Fibroblast of villous mesenchyme (primary cell): Measurements from ENCODE around the gene EHD4. TPM values are rescaled to one million over a fixed set of nuclear protein-coding genes. Genes with fewer than 3 reads are reported as not detected.

ENCODE experiments used
- DNase-seq: peaks from one replicate; pipeline ENCODE4 v3.0.0-alpha.2; 2010; ENCODE audit warnings: low read depth
- H3K4me3 ChIP-seq: 2 replicates; pipeline ENCODE4 v1.5.1; 2011; ENCODE audit warnings: low read depth, mild to moderate bottlenecking, low read length
- CTCF ChIP-seq: IDR thresholded peaks from 2 replicates; pipeline ENCODE4 v1.5.1; 2012; ENCODE audit warnings: low read depth, mild to moderate bottlenecking, low read length; ENCODE audit not compliant: insufficient read depth
- total RNA-seq: library from RNA; depleted of rRNA; stranded (reverse); fragments of >200 nt; gene quantifications from 2 replicates; pipeline ENCODE4 v1.2.3, GENCODE V29; 2012

EHD4 gene
- total RNA-seq, 1 donor = 19.0 TPM

- TF ChIP-seq CTCF = no peak
- no peak for DNase-seq
These were observed 18.3 kb upstream of the EHD4 start for GRCh38 chr15:41990691-41991090.

GRCh38 chr15:41990243-41990605, 17.9 kb upstream of the EHD4 start:
- no peak for TF ChIP-seq CTCF
- DNase-seq = no peak
- no peak overlapping the region for H3K4me3 ChIP-seq

More at GRCh38 chr15:41990691-41991090, 18.3 kb upstream of the EHD4 start:
- no peak overlapping the region for H3K4me3 ChIP-seq

GRCh38 chr15:41989573-41990242, 17.4 kb upstream of the EHD4 start:
- TF ChIP-seq CTCF = peak; percentile 96
- peak; percentile 70 for DNase-seq
- H3K4me3 ChIP-seq = no peak overlapping the region

- DNase-seq = no peak
- no peak overlapping the region for H3K4me3 ChIP-seq
- TF ChIP-seq CTCF = no peak
These were observed 16.7 kb upstream of the EHD4 start for GRCh38 chr15:41988896-41989572.

- DNase-seq = no peak
- H3K4me3 ChIP-seq = no peak overlapping the region
- TF ChIP-seq CTCF = no peak
These were observed 15.5 kb upstream of the EHD4 start for GRCh38 chr15:41987925-41988275.

GRCh38 chr15:41987246-41987924, 15.0 kb upstream of the EHD4 start:
- H3K4me3 ChIP-seq = no peak overlapping the region
- TF ChIP-seq CTCF = no peak
- no peak for DNase-seq
